ENCODE measurements around the gene REV3L. TPM values are rescaled to one million over a fixed set of nuclear protein-coding genes. Genes with fewer than 3 reads are reported as not detected.
"Not testable (repeated sequence)": the region's sequence is repeated elsewhere in the genome, so short reads cannot be mapped to it uniquely, and the experiment has no call there.

REV3L gene
- total RNA-seq, 1 experiment from 2014 or later = 12.1 TPM

GRCh38 chr6:111301946-111302345 lies 181.1 kb downstream of the REV3L start:
- DNase-seq (ENCODE audit: low read depth) = no peak

DNA sequence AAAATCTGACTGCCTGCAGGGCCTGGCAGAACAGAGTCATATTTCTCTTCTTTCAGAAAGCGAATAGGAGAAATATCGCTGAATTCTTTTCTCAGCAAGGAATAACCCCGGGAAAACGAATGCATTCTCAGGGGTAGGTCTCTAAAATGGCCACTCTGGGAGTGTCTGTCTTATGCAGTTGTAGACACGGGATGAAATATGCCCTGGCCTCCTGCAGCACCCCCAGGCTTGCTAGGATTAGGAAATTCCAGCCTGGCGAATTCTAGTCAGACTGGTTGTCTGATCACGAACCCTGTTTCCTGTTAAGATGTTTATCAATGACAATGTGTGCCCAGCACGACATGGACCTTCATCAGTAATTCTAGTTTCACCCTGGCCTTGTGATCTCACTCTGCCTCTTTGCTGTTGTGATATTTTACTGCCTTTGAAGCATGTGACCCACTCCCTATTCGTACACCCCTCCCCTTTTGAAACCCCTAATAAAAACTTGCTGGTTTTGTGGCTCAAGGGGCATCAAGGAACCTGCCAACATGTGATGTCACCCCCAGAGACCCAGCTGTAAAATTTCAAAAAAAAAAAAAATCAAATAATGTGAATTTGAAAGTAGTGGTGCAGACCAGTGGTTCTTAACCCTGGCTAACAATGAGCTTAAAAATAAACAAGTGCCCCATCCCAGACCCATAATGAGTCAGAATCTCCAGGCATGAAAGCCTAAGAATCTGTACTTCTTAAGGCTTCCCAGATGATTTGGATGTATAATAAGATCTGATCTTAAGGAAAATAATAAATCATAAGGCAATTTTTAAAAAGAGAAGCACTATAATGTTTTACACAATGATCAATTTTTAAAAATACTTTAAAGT lies 181.8 kb downstream of the REV3L start:
- not testable (repeated sequence) for DNase-seq (ENCODE audit: low read depth)

DNA sequence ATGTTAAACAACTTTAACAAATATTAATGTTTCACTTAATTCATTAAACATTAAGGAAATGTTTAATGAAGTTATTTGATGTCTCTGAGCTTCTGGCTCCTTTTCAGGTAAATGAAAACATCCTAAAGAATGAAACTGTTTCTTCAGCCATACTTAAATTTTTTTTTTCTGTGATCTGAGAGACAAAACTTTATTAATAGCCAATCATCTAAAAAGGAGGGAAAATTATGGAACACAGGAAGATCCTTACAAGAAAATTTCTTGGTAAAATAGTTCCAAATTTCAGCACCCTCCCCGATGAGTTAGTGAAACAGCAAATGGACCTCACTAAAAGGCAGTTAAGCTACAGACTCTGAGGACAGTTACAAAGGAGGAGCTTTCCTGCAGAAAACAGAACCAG lies 185.2 kb downstream of the REV3L start:
- no peak for DNase-seq (ENCODE audit: low read depth)

GRCh38 chr6:111294374-111294967 lies 188.5 kb downstream of the REV3L start:
- no peak for DNase-seq (ENCODE audit: low read depth)

DNA sequence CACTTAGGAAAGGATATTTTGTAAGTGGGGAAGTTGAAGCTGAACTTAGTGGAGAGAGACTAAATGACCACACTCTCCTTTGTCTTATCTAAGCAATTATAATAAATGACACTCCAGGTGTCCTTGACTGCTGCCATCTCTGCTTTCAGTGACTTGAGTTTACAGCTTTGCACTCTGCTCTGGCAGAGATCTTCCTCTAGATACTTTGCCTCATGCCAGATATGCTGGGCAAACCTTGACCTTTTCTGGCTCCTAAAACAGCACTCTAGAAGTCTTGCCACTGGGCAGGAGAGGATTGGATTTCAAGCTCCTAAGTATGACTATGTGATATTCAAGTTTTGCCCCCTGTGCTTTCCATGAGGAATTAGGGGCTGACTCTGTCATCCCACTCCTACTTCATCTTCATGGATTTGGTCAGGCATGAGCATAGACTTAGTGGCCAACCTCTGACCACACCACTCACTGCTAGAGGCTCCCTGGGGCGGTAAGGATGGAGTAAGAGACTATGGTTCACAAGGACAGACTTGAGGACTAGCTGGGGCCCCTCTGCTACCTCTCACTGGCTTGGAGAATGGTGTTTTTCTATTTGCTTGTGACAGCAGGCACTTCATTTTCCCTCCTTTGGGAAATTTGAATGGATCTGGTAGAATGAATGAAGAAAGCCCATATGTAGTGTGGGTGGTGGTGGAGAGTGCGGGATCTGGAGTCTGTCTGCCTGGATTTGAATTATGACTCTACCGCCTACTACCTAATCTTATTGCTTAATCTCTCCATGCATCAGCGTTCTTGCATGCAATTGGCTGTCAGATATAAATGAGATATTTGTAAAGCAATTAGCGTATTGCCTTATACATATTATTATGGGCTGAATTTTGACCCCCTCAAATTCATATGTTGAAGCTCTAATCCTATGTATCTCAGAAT lies 191.4 kb downstream of the REV3L start:
- no peak for DNase-seq (ENCODE audit: low read depth)

GRCh38 chr6:111290689-111291335 lies 192.2 kb downstream of the REV3L start:
- peak; percentile 57 for DNase-seq (ENCODE audit: low read depth)

GRCh38 chr6:111284356-111284755 lies 198.7 kb downstream of the REV3L start:
- DNase-seq (ENCODE audit: low read depth) = not testable (repeated sequence)

GRCh38 chr6:111283707-111284106 lies 199.3 kb downstream of the REV3L start:
- no peak for DNase-seq (ENCODE audit: low read depth)

GRCh38 chr6:111282515-111282914 lies 200.5 kb downstream of the REV3L start:
- DNase-seq (ENCODE audit: low read depth) = no peak

DNA sequence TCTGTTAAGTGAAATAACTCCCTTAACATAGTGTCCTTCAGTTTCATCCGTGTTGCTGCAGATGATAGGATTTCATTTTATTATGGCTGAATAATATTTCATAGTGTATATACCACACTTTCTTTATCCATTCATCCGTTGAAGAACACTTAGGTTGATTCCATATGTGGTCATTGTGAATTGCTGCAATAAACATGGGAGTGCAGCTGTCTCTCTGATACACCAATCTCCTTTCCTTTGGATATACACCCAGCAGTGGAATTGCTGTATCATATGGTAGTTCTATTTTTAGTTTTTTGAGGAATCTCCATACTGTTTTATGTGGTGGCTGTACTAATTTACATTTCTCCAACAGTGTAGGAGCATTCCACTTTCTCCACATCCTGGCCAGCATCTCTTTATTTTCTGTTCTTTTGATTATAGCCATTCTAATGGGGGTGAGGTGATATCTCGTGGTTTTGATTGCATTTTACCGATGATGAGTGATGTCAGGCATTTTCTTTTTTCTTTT lies 202.5 kb downstream of the REV3L start:
- DNase-seq (ENCODE audit: low read depth) = no peak

DNA sequence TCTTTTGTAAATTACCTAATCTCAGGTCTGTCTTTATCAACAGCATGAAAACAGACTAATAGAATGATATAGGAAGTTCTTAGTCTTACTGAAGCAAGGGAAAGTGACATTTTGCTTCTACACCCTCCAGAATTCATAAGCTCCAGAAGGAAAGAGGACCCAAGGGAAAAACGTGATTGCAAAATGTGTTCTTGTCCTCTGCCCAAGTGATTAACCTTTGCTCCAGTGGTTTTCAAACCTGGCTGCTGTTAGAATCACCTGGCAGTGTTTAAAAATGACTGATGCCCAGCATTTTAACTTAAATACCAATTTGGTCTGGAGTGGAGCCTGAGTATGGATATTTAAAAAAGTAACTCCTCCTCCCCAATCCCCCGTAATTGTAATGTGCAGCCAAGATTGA lies 204.3 kb downstream of the REV3L start:
- DNase-seq (ENCODE audit: low read depth) = no peak

- no peak for DNase-seq (ENCODE audit: low read depth)
These were observed 205.2 kb downstream of the REV3L start for GRCh38 chr6:111277819-111278218.

DNA sequence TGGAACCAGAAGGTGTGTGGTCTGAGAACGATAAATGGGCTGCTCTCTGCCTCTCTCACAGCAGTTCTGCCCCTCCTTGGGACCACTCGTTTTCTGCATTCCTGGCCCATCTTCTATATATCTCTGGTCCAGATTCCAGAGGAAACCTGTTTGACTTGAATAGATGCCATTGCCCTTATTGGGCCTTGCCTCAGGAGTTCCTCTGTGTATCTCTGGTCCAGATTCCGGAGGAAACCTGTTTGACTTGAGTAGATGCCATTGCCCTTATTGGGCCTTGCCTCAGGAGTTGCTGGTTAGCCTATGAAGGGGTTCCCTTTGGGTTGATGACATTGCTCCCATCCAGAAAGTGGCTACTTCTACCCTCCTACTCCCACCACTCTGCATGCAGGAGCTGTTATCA lies 206.3 kb downstream of the REV3L start:
- no peak for DNase-seq (ENCODE audit: low read depth)

- DNase-seq (ENCODE audit: low read depth) = no peak
These were observed 206.7 kb downstream of the REV3L start for GRCh38 chr6:111276335-111276734.

DNA sequence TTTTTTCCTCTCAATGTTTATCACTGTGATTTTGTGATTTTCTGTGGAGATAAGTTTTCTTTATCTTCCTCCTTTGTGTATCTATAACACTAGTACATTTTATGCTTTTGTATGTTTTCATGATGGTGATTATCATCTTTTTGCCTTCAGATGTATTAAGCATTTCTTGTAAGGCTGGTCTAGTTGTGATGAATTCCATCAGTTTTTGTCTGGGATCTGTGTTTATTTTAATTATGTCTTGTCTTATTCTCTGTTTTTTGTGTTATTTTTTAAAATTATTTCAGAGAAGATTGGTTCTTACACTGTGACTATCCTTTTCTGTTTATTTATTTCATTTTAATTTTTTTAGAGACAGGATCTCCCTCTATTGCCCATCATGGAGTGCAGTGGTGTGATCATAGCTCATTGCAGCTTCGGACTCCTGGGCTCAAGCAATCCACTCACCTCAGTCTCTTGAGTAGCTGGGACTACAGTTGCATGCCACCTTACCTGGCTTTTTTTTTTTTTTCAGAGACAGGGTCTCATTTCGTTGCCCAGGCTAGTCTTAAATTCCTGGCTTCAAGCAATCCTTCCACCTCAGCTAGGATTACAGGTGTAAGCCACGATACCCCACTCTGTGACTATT lies 208.3 kb downstream of the REV3L start:
- DNase-seq (ENCODE audit: low read depth) = no peak

- DNase-seq (ENCODE audit: low read depth) = no peak
These were observed 212.9 kb downstream of the REV3L start for GRCh38 chr6:111270121-111270520.

DNA sequence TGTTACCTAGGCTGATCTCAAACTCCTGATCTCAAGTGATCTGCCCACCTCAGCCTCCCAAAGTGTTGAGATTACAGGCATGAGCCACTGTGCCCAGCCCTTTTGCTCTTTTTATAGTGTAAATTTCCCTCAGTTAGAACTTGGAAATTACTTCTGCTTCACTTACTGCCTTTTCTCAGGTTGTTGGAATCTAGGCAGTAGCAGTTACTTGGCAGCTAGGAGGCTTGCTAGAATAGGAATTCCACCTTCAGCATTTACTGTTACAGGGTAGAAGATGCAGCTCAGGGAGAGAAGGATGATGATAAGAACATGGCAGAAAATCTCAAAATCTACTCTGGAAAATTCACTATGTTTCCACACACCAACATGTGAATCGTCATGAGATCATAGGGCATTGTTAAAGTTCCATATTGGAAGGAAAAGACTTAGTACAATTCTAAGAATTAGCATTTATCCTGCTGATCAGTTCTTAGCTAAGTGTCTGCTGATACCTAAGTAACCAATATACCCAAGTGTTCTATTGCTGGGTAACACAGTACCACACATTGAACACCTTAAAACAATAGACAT lies 213.5 kb downstream of the REV3L start:
- no peak for DNase-seq (ENCODE audit: low read depth)

GRCh38 chr6:111267764-111268333 lies 215.2 kb downstream of the REV3L start:
- DNase-seq (ENCODE audit: low read depth) = no peak

GRCh38 chr6:111266276-111266675 lies 216.7 kb downstream of the REV3L start:
- DNase-seq (ENCODE audit: low read depth) = no peak

- peak; percentile 57 for DNase-seq (ENCODE audit: low read depth)
These were observed 217.2 kb downstream of the REV3L start for GRCh38 chr6:111265842-111266241.

Measured in Daoy (cell line).